CD4-positive, alpha-beta T cell (primary cell): ENCODE results near the gene CSNK2A1. TPM values are rescaled to one million over a fixed set of nuclear protein-coding genes. Genes with fewer than 3 reads are reported as not detected.
"Not testable (repeated sequence)": the region's sequence is repeated elsewhere in the genome, so short reads cannot be mapped to it uniquely, and the experiment has no call there.

ENCODE experiments used
- ATAC-seq: fragments of 200-7000 bp; cut with Tn5 transposase; one replicate; pipeline ENCODE4 v1.10.0; 2022; ENCODE audit warnings: mild to moderate bottlenecking; ENCODE audit not compliant: poor library complexity
- CTCF ChIA-PET: fragments of 350-600 bp; sonication (Branson Sonifier 250); formaldehyde crosslinking; loops from one replicate; lab custom pipeline; 2021; ENCODE audit warnings: antibody characterized with exemption, inconsistent platforms; lab: Charles Lee
- POLR2A ChIA-PET: fragments of 350-600 bp; sonication (Branson Sonifier 250); formaldehyde crosslinking; loops from one replicate; lab custom pipeline; 2021; ENCODE audit warnings: antibody characterized with exemption, inconsistent platforms; lab: Charles Lee
- DNase-seq, 14 experiments: peaks; one replicate each; pipeline ENCODE4 v3.0.0-alpha.2; 2013 to 2020; ENCODE audit warnings: mixed read lengths in 2 of 14
- H3K27ac ChIP-seq, 2 donors: one replicate each; pipeline versions ENCODE4 v1.5.1 to v1.7.0; 2013; ENCODE audit warnings: low read length in 2 of 2, low read depth in 1 of 2, mild to moderate bottlenecking in 1 of 2
- H3K27me3 ChIP-seq, 2 experiments: 1 replicate in 1 of 2; 2 replicates in 1 of 2; pipeline versions ENCODE4 v1.6.1 to v1.7.0; 2013; ENCODE audit warnings: low read length in 2 of 2, control low read depth in 1 of 2, mild to moderate bottlenecking in 1 of 2, moderate library complexity in 1 of 2; ENCODE audit not compliant: insufficient read depth in 2 of 2, control insufficient read depth in 1 of 2
- H3K36me3 ChIP-seq: one replicate; pipeline ENCODE4 v1.6.1; 2013; ENCODE audit warnings: low read length, control low read depth; ENCODE audit not compliant: insufficient read depth
- H3K4me1 ChIP-seq: one replicate; pipeline ENCODE4 v1.6.1; 2013; ENCODE audit warnings: low read length, control low read depth; ENCODE audit not compliant: insufficient read depth
- H3K4me3 ChIP-seq: one replicate; pipeline ENCODE4 v1.5.1; 2013; ENCODE audit warnings: mild to moderate bottlenecking, low read length, moderate library complexity
- H3K9me3 ChIP-seq, 2 experiments: 1 replicate in 1 of 2; 2 replicates in 1 of 2; pipeline versions ENCODE4 v1.6.1 to v1.7.0; 2013; ENCODE audit warnings: low read length in 2 of 2, mild to moderate bottlenecking in 2 of 2, control low read depth in 1 of 2, moderate library complexity in 1 of 2; ENCODE audit not compliant: control insufficient read depth in 1 of 2, insufficient read depth in 1 of 2
- H3K27ac Mint-ChIP-seq: one replicate; pipeline ENCODE4 v1.8.0; 2020; ENCODE audit warnings: mixed read lengths
- H3K27me3 Mint-ChIP-seq: one replicate; pipeline ENCODE4 v1.8.0; 2021; ENCODE audit warnings: mixed read lengths
- H3K36me3 Mint-ChIP-seq: one replicate; pipeline ENCODE4 v1.8.0; 2021; ENCODE audit warnings: low read depth, mixed read lengths
- H3K4me1 Mint-ChIP-seq: one replicate; pipeline ENCODE4 v1.8.0; 2021; ENCODE audit warnings: low read depth, mixed read lengths
- H3K4me3 Mint-ChIP-seq: one replicate; pipeline ENCODE4 v1.8.0; 2020; ENCODE audit warnings: mild to moderate bottlenecking, mixed read lengths
- H3K9me3 Mint-ChIP-seq: one replicate; pipeline ENCODE4 v1.8.0; 2020; ENCODE audit warnings: mixed read lengths
- CTCF ChIP-seq: fragments of 200-600 bp; IDR thresholded peaks from one replicate; pipeline ENCODE4 v1.8.0; 2022; ENCODE audit warnings: antibody characterized with exemption, mild to moderate bottlenecking
- intact Hi-C, 2 experiments: fragments of 100-400 bp; cut with DNase I in 1 of 2; cut with micrococcal nuclease in 1 of 2; formaldehyde crosslinking; loops; one replicate each; pipeline versions ENCODE4 v1.15.1 to v1.9.0; 2023 to 2025; cut with DNase I, micrococcal nuclease
- total RNA-seq, 174 experiments: library from RNA in 2 of 174; stranded (reverse) in 2 of 174; gene quantifications; one replicate each; pipeline ENCODE4 v1.2.3 and lab custom pipeline; 2021 to 2026

Gene CSNK2A1
- total RNA-seq, 2 experiments from 2014 or later = 55.5 to 56.9 TPM

GRCh38 chr20:516799-517198, 26.8 kb downstream of the CSNK2A1 start:
- Histone ChIP-seq H3K27me3 (no peaks in the 10 kb centered on the region), H3K4me3 (no peak overlapping the region), H3K9me3 (peaks cover 4 to 11% of the 10 kb centered on the region in 2 experiments), H3K27ac (no peak overlapping the region), H3K4me1 (peaks cover 3% of the 10 kb centered on the region), H3K36me3 (peaks cover 15% of the 10 kb centered on the region)
- H3K9me3 Mint-ChIP-seq = peaks cover 10% of the 10 kb centered on the region
- ChIA-PET POLR2A (no interaction called here), CTCF (no interaction called here)
- peaks cover 59% of the 10 kb centered on the region for H3K36me3 Mint-ChIP-seq
- ATAC-seq = no peak
- no peaks in the 10 kb centered on the region for H3K27me3 Mint-ChIP-seq
- no peak for DNase-seq
- intact Hi-C loops = no loop called here
- TF ChIP-seq CTCF = no peak
- H3K27ac Mint-ChIP-seq = no peak overlapping the region
- H3K4me1 Mint-ChIP-seq = peaks cover 73% of the 10 kb centered on the region
- no peak overlapping the region for H3K4me3 Mint-ChIP-seq

GRCh38 chr20:515696-516095, 27.9 kb downstream of the CSNK2A1 start:
- Histone ChIP-seq H3K27ac (no peak overlapping the region), H3K4me3 (no peak overlapping the region), H3K9me3 (peaks cover 4 to 7% of the 10 kb centered on the region in 2 experiments), H3K36me3 (peaks cover 4% of the 10 kb centered on the region), H3K4me1 (peaks cover 3% of the 10 kb centered on the region), H3K27me3 (no peaks in the 10 kb centered on the region)
- ATAC-seq = no peak
- Mint-ChIP-seq H3K4me3 (no peak overlapping the region), H3K9me3 (peaks cover 6% of the 10 kb centered on the region), H3K4me1 (peaks cover 73% of the 10 kb centered on the region), H3K27ac (peak overlapping the region; percentile 7), H3K36me3 (peaks cover 52% of the 10 kb centered on the region), H3K27me3 (no peaks in the 10 kb centered on the region)
- intact Hi-C loops = no loop called here
- TF ChIP-seq CTCF = no peak
- POLR2A ChIA-PET = no interaction called here
- CTCF ChIA-PET = no interaction called here
- DNase-seq = no peak

GRCh38 chr20:513429-513828, 30.2 kb downstream of the CSNK2A1 start:
- no peak overlapping the region for H3K4me3 ChIP-seq
- no peaks in the 10 kb centered on the region for H3K9me3 ChIP-seq
- ChIA-PET CTCF (no interaction called here), POLR2A (no interaction called here)
- H3K4me1 ChIP-seq = peaks cover 3% of the 10 kb centered on the region
- H3K4me3 Mint-ChIP-seq = no peak overlapping the region
- peak overlapping the region; percentile 52 for H3K27ac Mint-ChIP-seq
- no peaks in the 10 kb centered on the region for H3K27me3 Mint-ChIP-seq
- H3K4me1 Mint-ChIP-seq = peaks cover 80% of the 10 kb centered on the region
- H3K36me3 ChIP-seq = peaks cover 14% of the 10 kb centered on the region
- no peaks in the 10 kb centered on the region for H3K27me3 ChIP-seq
- ATAC-seq (no peak), DNase-seq (no peak)
- no peak for TF ChIP-seq CTCF
- H3K27ac ChIP-seq = no peak overlapping the region
- H3K36me3 Mint-ChIP-seq = peaks cover 52% of the 10 kb centered on the region
- H3K9me3 Mint-ChIP-seq = no peaks in the 10 kb centered on the region
- intact Hi-C loops = no loop called here

GRCh38 chr20:510328-511057, 33.1 kb downstream of the CSNK2A1 start:
- POLR2A ChIA-PET, H3K27me3 Mint-ChIP-seq, H3K9me3 Mint-ChIP-seq, intact Hi-C loops, H3K9me3 ChIP-seq, H3K4me1 ChIP-seq, H3K27ac ChIP-seq, H3K4me3 Mint-ChIP-seq, DNase-seq, H3K27ac Mint-ChIP-seq, ATAC-seq, H3K4me3 ChIP-seq, H3K27me3 ChIP-seq: not testable (repeated sequence)
- Mint-ChIP-seq H3K4me1 (peaks cover 63% of the 10 kb centered on the region), H3K36me3 (peaks cover 56% of the 10 kb centered on the region)
- CTCF ChIA-PET = interaction anchor here (1.4 kb wide), 1 partner anchor 48 kb away, joined by 3 read pairs; the partner anchor contains the start of gene TBC1D20
- H3K36me3 ChIP-seq = peaks cover 28% of the 10 kb centered on the region

- peaks cover 44% of the 10 kb centered on the region for H3K4me1 Mint-ChIP-seq
- ATAC-seq, DNase-seq, H3K27ac ChIP-seq, intact Hi-C loops, H3K9me3 ChIP-seq, H3K4me3 ChIP-seq, H3K9me3 Mint-ChIP-seq, POLR2A ChIA-PET, H3K4me3 Mint-ChIP-seq, H3K4me1 ChIP-seq, H3K27ac Mint-ChIP-seq, H3K27me3 ChIP-seq, H3K27me3 Mint-ChIP-seq: not testable (repeated sequence)
- H3K36me3 Mint-ChIP-seq = peaks cover 62% of the 10 kb centered on the region
- CTCF ChIA-PET = interaction anchor here (0.9 kb wide), 1 partner anchor 16 kb away, joined by 3 read pairs; no protein-coding TSS in a partner anchor
- peaks cover 41% of the 10 kb centered on the region for H3K36me3 ChIP-seq
These were observed 35.2 kb downstream of the CSNK2A1 start for GRCh38 chr20:508364-508787.
